Large intestine (tissue), 3 donors: ENCODE data around the gene FBXO17. TPM values are rescaled to one million over a fixed set of nuclear protein-coding genes. Genes with fewer than 3 reads are reported as not detected.

Experiments
- DNase-seq, 2 donors: peaks; one replicate each; pipeline versions ENCODE4 v3.0.0 to v3.0.0-alpha.2; 2013
- H3K27ac ChIP-seq: one replicate; pipeline ENCODE4 v1.5.1; 2013; ENCODE audit warnings: low read length
- H3K27me3 ChIP-seq: 2 replicates; pipeline ENCODE4 v1.6.1; 2013; ENCODE audit warnings: low read length; ENCODE audit not compliant: control insufficient read depth, insufficient read depth
- H3K36me3 ChIP-seq: 2 replicates; pipeline ENCODE4 v1.6.1; 2013; ENCODE audit warnings: low read length; ENCODE audit not compliant: control insufficient read depth, insufficient read depth
- H3K4me1 ChIP-seq: one replicate; pipeline ENCODE4 v1.6.1; 2013; ENCODE audit warnings: low read length; ENCODE audit not compliant: control insufficient read depth, insufficient read depth
- H3K4me3 ChIP-seq: one replicate; pipeline ENCODE4 v1.5.1; 2013; ENCODE audit warnings: low read length
- H3K9me3 ChIP-seq: one replicate; pipeline ENCODE4 v1.6.1; 2013; ENCODE audit warnings: mild to moderate bottlenecking, low read depth, low read length, moderate library complexity; ENCODE audit not compliant: control insufficient read depth
- WGBS: methylation state at CpG from one replicate; pipeline ENCODE4 v1.1.5; 2013; ENCODE audit warnings: low lambda C conversion rate; ENCODE audit not compliant: insufficient coverage; 5-methylcytosine and 5-hydroxymethylcytosine counted together
- polyA plus RNA-seq: library from polyadenylated mRNA; unstranded; fragments of 120-200 nt; gene quantifications from one replicate; pipeline ENCODE4 v1.2.1, GENCODE V29; 2013

The FBXO17 gene
- polyA plus RNA-seq, 1 donor = 88.6 TPM

DNA sequence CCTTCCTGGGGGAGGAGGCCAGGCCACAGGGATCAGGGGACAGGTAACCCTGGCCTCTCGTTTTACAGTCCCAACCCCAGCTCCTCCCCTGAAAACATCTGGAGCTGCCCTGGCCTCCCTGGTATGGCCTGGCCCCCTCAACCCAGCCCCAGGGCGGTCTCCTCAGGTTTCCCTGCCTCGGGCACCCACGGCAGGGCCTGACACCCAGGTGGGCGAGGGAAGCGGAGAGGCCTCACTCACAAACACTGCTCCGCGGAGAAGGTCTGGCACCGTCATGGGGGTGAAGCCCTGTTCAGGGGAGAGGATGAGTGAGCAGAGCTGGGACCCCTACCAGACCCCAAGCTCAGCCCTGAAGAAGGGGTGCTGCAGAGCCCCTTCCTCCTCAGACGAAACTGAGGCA lies 57.0 kb downstream of the FBXO17 start:
- DNase-seq = no peak
- no CpG with 5 or more reads among the region's 10 CpGs for WGBS
- no peaks in the 10 kb centered on the region for H3K9me3 ChIP-seq
- no peak overlapping the region for H3K4me3 ChIP-seq
- H3K4me1 ChIP-seq = peaks cover 8% of the 10 kb centered on the region
- H3K27ac ChIP-seq = no peak overlapping the region
- H3K36me3 ChIP-seq = peaks cover 26% of the 10 kb centered on the region
- H3K27me3 ChIP-seq = no peaks in the 10 kb centered on the region

DNA sequence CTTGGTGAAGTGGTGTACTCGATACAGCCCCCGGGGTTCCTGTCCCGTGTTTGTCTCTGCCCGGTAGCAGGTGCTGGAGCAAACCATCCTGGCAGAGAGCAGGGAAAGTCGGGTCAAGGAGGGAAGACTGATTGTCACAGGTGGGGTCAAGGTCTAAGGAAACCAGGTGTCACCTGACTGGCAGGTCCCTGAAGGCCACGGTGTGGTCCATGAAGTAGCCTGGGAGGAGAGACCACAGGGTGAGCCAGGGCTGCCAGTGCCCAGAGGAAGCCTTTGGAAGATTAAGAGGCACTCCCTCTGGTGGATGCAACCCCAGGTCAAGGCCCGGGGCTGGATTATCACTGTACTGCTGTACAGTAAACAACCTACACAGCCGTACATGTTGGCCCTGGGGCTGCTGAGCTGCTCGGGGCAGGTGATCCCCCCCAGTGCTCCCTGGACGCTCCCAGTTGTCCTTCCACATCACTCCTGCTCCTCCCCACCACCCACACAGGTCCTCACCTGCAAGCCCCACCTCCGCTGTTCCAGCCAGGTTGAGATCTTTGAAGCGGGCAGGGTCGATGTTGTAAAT lies 57.5 kb downstream of the FBXO17 start:
- Histone ChIP-seq H3K9me3 (no peaks in the 10 kb centered on the region), H3K4me1 (peaks cover 8% of the 10 kb centered on the region), H3K36me3 (peaks cover 26% of the 10 kb centered on the region), H3K4me3 (no peak overlapping the region), H3K27ac (no peak overlapping the region), H3K27me3 (no peaks in the 10 kb centered on the region)
- WGBS = no CpG with 5 or more reads among the region's 13 CpGs
- DNase-seq = peak in 1 of 2 donors; percentile 37

DNA sequence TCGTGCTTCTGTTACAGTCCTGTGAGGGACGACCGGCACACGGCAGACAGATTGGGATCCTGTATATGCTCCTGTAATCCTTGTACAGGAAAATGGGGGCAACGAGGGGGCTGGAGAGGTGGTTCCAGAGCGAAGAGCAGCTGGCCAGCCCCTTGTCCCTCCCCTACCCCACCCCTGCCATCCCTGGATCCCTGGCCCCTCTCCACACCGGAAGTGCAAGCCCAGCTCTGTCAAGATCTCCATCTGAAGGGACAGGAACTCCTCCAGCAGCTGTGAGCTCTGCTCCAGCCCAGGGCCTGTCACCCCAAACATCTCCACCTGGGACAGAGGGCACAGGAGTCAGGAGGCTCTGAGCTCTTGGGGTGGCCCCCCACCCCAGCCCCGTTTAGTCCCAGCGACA lies 58.0 kb downstream of the FBXO17 start:
- Histone ChIP-seq H3K36me3 (peaks cover 26% of the 10 kb centered on the region), H3K4me3 (no peak overlapping the region), H3K27me3 (peaks cover under 1% of the 10 kb centered on the region), H3K4me1 (peaks cover 8% of the 10 kb centered on the region), H3K27ac (no peak overlapping the region), H3K9me3 (no peaks in the 10 kb centered on the region)
- no CpG with 5 or more reads among the region's 9 CpGs for WGBS
- DNase-seq = no peak

DNA sequence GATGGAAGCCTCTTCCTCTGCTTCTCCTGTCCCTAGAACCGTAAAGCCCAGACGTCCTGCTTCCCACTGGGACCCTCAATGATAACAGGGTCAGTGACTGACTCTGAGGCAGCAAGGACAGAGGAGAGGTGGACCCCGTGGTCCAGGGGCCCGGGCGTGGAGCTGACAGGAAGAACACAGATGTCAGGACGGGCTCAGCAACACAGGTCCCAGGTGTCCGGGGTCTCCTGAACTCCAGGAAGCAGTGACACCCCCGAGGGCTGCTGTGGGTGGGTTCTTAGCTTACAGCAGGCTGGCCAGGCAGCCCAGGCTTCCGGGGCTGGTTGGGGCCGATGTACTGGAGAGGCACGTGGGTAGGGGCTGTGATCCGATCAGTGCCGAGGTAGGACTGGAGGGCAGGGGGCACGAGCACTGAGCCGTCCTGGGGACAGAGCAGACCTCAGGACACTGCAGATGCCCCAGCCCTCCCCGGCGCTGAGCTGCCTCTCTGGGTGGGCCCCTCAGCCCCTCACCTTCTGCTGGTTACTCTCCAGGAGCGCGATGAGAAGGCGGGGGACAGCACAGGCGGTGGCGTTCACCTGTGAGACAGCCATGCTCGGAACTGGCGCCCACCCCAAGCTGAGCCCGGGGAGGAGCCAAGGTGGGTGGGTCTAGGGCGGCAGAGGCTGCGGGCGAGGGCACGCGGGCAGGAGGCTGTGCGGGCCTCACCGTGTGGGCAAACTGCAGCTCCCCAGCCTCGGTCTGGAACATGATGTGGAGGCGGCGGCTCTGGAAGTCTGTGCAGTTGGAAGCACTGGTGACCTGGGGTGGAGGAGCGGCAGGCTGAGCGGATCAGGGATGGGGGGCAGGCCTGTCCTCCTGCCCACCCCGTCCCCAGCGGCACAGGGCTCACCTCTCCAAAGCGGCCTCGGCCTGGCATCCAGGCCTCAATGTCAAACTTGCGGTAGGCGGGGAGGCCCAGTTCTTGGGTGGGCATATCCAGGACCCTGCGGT lies 59.9 kb downstream of the FBXO17 start:
- peaks cover 15% of the 10 kb centered on the region for H3K36me3 ChIP-seq
- peaks cover 8% of the 10 kb centered on the region for H3K4me1 ChIP-seq
- peaks cover 14% of the 10 kb centered on the region for H3K27me3 ChIP-seq
- no peak for DNase-seq
- H3K27ac ChIP-seq = no peak overlapping the region
- peaks cover 4% of the 10 kb centered on the region for H3K9me3 ChIP-seq
- H3K4me3 ChIP-seq = no peak overlapping the region
- 100% methylated on average over 1 of the region's 44 CpGs for WGBS

DNA sequence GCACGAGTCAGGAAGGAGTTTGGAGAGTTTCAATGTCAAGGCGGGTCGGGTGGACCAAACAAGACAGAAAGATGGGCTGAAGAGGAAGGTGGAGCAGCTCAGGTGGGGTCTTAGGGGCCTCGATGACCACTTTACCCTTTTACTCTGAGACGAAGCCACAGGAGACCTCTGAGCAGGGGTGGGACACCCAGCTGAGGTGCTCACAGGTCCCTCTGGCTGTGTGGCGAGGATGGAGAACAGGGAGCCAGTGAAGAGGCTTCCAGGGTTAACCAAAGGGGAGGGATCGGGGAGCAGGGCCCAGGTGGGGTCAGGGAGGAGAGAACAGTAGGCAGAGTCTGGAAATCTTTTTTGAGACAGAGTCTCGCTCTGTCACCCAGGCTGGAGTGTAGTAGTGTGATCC lies 61.6 kb downstream of the FBXO17 start:
- DNase-seq = no peak
- peaks cover 13% of the 10 kb centered on the region for H3K36me3 ChIP-seq
- whole genome bisulfite sequencing = no CpG with 5 or more reads among the region's 8 CpGs

DNA sequence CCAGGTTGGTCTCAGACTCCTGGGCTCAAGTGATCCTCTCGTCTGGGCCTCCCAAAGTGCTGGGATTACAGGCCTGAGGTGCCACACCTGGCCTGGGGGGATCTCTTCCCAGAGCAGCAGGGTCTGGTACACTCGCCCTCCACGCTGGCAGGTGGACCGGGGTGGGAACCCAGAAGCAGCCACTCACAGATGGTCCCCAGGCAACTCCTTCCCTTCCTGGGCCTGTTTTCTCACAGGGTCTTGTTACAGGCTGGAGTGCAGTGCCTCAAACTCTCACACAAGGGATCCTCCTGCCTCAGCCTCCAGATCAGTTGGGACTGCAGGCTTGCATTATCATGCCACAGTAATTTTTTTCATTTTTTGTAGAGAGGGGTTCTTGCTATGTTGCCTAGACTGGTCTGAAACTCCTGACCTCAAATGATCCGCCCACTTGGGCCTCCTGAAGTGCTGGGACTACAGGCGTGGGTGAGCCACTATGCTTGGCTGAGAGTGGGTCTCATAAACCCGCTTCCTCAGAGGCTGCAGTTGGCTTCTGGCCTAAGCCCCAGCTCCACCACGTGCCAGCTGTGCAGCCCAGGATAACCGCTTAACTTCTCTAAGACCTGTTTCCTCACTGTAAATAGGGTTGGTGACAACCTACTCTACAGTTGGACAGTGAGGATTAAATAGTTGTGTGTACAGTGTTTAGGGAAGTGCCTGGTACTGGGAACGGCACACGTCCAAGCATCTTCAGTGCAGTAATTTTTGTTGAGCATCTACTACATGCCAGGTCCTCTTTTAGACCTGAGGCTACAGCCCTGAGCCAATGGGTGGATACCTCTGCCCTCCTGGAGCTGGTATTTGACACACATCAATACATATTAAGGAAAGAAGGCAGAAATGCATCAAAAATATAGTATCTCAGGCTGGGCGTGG lies 62.7 kb downstream of the FBXO17 start:
- Histone ChIP-seq H3K9me3 (peaks cover 4% of the 10 kb centered on the region), H3K27ac (no peak overlapping the region), H3K4me3 (no peak overlapping the region), H3K27me3 (peaks cover 14% of the 10 kb centered on the region), H3K36me3 (peaks cover 15% of the 10 kb centered on the region), H3K4me1 (peaks cover 3% of the 10 kb centered on the region)
- DNase-seq = no peak
- WGBS = 100% methylated on average over 1 of the region's 12 CpGs

More for the DNA sequence above, 61.6 kb downstream of the FBXO17 start:
- Histone ChIP-seq H3K4me3 (no peak overlapping the region), H3K9me3 (peaks cover 4% of the 10 kb centered on the region), H3K27me3 (peaks cover 14% of the 10 kb centered on the region), H3K27ac (no peak overlapping the region), H3K4me1 (peaks cover 8% of the 10 kb centered on the region)

DNA sequence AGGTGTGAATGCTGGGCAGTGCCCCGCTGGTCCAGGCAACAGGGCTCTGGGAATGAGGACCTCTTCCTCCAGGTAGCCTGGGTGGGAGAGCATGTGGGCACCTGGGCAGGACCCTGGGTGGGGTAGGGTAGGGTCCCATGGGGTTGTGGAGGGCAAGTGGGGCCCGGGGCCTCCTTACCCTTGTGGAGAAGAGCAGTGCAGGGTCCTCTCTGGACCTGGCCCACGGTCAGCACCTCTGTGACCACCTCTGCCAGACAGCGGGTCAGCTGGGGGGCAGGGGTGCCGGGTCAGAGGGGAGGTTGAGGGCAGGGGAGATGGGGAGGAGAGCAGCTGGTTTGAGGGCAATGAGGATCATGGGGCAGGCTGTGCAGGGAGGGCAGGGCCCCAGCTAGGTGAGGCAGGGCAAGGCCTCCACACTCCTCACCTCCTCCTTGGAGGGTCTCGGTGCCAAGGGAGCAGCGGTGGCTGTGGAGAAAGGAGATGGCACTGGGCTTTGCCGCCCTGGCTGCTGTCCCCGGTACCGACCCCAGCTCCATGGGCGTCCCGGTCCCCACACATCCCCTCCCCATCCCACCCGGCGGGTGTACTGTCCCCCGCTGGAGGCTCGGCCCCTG lies 64.0 kb downstream of the FBXO17 start:
- Histone ChIP-seq H3K27me3 (peaks cover 14% of the 10 kb centered on the region), H3K36me3 (peaks cover 27% of the 10 kb centered on the region)
- WGBS = no CpG with 5 or more reads among the region's 16 CpGs

DNA sequence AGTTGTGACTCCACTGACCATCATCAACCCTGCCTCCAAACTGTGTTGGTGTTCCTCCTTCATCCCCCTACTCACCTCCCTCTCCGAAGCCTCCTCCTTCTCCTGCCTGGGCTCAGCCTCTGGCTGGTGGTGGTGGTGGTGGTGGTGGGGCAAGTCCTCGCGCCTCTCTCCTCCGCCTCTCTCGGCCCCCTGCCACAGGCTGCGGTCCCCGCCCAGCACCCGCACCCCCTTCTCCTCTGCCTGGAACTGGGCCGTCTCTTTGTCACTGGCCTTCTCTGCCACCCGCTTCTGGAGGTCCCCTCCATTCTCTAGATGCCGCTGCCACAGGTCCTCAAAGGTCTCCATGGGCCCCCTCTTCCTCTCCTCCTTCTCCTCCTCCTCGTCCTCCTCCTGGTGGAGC lies 65.1 kb downstream of the FBXO17 start:
- no peak overlapping the region for H3K27ac ChIP-seq
- no peaks in the 10 kb centered on the region for H3K4me1 ChIP-seq
- H3K9me3 ChIP-seq = peaks cover 6% of the 10 kb centered on the region
- no peak for DNase-seq
- no peak overlapping the region for H3K4me3 ChIP-seq
- peaks cover 29% of the 10 kb centered on the region for H3K36me3 ChIP-seq
- WGBS = 100% methylated on average over 1 of the region's 12 CpGs
- H3K27me3 ChIP-seq = peaks cover 14% of the 10 kb centered on the region

More for the DNA sequence above, 64.0 kb downstream of the FBXO17 start:
- Histone ChIP-seq H3K9me3 (peaks cover 6% of the 10 kb centered on the region), H3K4me3 (no peak overlapping the region), H3K4me1 (no peaks in the 10 kb centered on the region), H3K27ac (no peak overlapping the region)
- DNase-seq = no peak

DNA sequence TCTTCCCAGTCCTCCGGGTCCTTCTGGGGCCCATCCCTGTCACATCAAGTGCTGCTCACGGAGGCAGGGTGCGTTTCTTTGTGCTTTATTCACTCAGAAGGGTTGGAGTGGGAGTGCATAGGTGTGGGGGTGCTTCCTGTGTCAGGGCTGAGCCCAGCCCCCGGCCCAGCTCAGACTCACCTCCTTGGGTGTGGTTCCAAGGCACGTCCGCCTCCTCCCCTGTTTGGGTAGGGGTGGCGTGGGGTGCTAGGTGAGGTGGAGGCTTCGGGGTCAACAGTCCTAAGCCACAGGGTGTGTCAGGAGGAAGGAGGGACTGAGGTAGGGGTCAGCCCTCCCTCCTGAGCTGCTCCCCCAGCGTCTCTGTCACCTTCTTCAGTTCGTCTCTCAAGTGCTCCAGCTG lies 66.6 kb downstream of the FBXO17 start:
- Histone ChIP-seq H3K27me3 (peaks cover 14% of the 10 kb centered on the region), H3K4me1 (no peaks in the 10 kb centered on the region), H3K27ac (no peak overlapping the region), H3K9me3 (peaks cover 6% of the 10 kb centered on the region), H3K4me3 (no peak overlapping the region), H3K36me3 (peaks cover 23% of the 10 kb centered on the region)
- no peak for DNase-seq
- no CpG with 5 or more reads among the region's 10 CpGs for WGBS
